Astrocyte (in vitro differentiated cells and primary cell): Measurements from ENCODE around the gene TICRR.

Experiments
- CTCF ChIP-seq: IDR thresholded peaks from 2 replicates; pipeline ENCODE4 v1.5.1; 2011; ENCODE audit warnings: low read depth, mild to moderate bottlenecking, inconsistent platforms, low read length, moderate library complexity; ENCODE audit not compliant: insufficient read depth
- EZH2 ChIP-seq: IDR thresholded peaks from 2 replicates; pipeline ENCODE4 v1.6.1; 2012; ENCODE audit warnings: mild to moderate bottlenecking, low read length, inconsistent platforms; ENCODE audit not compliant: insufficient read depth

DNA sequence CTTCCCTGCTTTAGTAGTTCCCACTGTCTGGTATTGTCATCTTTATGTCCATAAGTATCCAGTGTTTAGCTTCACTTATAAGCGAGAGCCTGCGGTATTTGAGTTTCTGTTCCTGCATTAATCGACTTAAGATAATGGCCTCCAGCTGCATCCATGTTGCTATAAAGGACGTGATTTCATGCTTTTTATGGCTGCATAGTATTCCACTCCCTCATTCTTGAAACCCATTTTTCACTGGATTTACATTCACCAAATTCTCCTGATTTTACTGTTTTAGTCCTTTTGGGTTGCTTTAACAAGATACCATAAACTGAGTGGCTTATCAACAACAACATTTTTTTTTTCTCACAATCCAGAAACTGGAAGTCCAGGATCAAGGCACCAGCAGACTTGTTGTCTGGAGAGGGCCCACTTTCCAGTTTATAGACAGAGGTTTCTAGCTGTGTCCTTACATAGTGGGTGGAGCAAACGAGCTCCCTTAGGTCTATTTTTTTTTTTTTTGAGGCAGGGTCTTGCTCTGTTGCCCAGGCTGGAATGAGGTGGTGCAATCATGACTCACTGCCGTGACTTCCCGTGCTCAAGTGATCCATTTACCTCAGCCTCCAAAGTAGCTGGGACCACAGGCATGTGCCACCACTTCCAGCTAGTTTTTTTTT is 6.1 kb upstream of the TICRR start:
- TF ChIP-seq CTCF (no peak), EZH2 (no peak)
